HL-60 (cell line): Measurements from ENCODE around the gene KRTAP2-2.
"Not testable (repeated sequence)": the region's sequence is repeated elsewhere in the genome, so short reads cannot be mapped to it uniquely, and the experiment has no call there.

ENCODE experiments used
- DNase-seq, 2 experiments: peaks; one replicate each; pipeline ENCODE4 v3.0.0-alpha.2; 2010 to 2020; ENCODE audit warnings: low read depth in 1 of 2, low spot score in 1 of 2
- H3K27ac ChIP-seq: fragments of 250-450 bp; sonication (Bioruptor Pico); replicated peaks from 2 replicates; pipeline ENCODE4 v1.5.1; 2020; ENCODE audit warnings: mild to moderate bottlenecking, moderate library complexity
- H3K27me3 ChIP-seq: fragments of 250-450 bp; sonication (Bioruptor Pico); 2 replicates; pipeline ENCODE4 v1.5.1; 2021; ENCODE audit warnings: mild to moderate bottlenecking, moderate library complexity; ENCODE audit not compliant: insufficient read depth, poor library complexity, severe bottlenecking
- H3K4me3 ChIP-seq: replicated peaks from 2 replicates; pipeline ENCODE4 v1.5.1; 2011; ENCODE audit warnings: mild to moderate bottlenecking, control low read depth, low read length; ENCODE audit not compliant: insufficient read depth
- GABPA ChIP-seq: IDR thresholded peaks from 2 replicates; pipeline ENCODE4 v1.6.1; 2012; ENCODE audit warnings: low read depth
- POLR2AphosphoS5 ChIP-seq: IDR thresholded peaks from 2 replicates; pipeline ENCODE4 v1.6.1; 2012; ENCODE audit warnings: low read depth
- SPI1 ChIP-seq: IDR thresholded peaks from 2 replicates; pipeline ENCODE4 v1.6.1; 2012; ENCODE audit warnings: low read depth, mild to moderate bottlenecking, borderline replicate concordance
- long read RNA-seq: library from polyadenylated mRNA; unstranded; transcript quantifications from one replicate; pipeline ENCODE4 v2.0.0, GENCODE V29; 2020
- TF ChIP-seq, protein P1 (sequence below): IDR thresholded peaks from one replicate; pipeline ENCODE4 v1.5.1; 2011; ENCODE audit warnings: low read length, control low read depth, inconsistent platforms; ENCODE audit not compliant: insufficient read depth
- TF ChIP-seq, protein P2 (sequence below): IDR thresholded peaks from 2 replicates; pipeline ENCODE4 v1.6.1; 2012; ENCODE audit warnings: low read depth; ENCODE audit not compliant: insufficient replicate concordance

KRTAP2-2 gene, protein sequence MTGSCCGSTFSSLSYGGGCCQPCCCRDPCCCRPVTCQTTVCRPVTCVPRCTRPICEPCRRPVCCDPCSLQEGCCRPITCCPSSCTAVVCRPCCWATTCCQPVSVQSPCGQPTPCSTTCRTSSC
- long read RNA-seq = 0 reads

DNA sequence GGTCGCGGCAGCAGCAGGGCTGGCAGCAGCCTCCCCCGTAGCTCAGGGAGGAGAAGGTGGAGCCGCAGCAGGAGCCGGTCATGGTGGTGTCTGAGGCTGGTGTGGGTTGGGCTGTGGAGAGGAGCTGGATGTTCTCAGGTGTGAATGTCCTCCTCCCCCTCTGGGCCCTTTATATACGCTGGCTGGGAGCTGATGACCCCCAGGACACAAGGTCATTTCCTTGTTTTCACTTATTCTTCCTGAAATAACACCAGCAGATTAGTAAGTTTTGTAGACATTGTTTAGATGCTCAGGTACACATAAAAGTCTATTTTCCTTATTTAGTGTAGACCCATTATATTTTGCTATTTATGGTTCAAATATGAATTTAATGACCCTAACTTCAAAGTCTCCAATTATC is at the start of gene KRTAP2-2:
KRTAP2-2 (minus strand) TSS at position 101 of the 400 bp plus-strand sequence; CDS start at position 82, 19 bp downstream.
- DNase-seq, H3K4me3 ChIP-seq, H3K27me3 ChIP-seq, H3K27ac ChIP-seq: not testable (repeated sequence)

DNA sequence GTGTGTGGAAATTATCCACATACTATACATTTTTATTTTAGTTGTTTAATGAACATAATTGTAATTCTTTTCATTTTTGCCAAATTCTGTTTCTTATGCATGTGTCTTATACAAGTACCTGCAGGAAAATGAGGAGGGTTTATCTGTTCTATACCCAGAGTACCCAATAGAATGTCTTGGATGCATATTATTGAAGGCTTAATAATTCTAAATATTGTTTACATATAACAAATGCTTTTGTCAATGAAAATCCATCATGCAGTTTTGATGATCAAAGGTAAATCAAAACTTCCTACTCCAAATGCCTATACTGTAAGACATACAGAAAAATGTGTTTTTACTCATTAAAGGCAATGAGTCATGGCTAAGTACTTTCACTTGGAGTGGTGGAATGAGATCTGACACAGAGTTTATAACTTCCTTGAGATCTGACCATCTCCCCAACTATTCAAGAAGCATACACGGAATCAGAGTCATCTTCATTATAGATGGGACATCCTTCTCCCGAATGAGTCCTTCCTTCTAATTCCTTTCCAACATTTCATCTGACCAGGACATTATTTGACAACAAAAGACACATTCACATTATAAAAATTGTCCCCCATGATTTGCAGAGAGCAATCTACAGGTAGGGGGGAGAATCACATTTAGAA is 49.5 kb upstream of the KRTAP2-2 start:
- not testable (repeated sequence) for H3K27me3 ChIP-seq, DNase-seq, H3K27ac ChIP-seq, H3K4me3 ChIP-seq

DNA sequence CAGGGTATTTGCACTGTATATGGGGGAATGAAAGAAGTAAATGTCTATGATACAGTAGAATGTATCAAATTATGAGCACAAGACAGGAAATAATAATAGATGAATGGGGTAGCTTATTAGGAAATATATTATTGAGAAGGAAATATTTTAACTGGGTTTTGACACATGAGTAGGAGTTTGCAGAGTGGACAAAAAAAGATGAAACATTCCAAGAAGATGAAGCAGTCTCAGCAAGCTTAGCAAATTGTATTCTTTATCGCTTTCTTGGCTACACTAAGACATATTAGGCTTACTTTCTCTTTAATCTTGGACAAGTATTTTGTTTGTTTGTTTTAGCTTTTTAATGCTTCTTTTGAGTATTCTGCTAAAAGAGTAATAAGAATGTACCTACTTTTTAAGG is 48.9 kb upstream of the KRTAP2-2 start:
- no peak for DNase-seq
- Histone ChIP-seq H3K27me3 (no peaks in the 10 kb centered on the region), H3K27ac (no peak overlapping the region), H3K4me3 (no peak overlapping the region)
- TF ChIP-seq GABPA (no peak), POLR2AphosphoS5 (no peak), SPI1 (no peak)
- TF ChIP-seq, protein P1, sequence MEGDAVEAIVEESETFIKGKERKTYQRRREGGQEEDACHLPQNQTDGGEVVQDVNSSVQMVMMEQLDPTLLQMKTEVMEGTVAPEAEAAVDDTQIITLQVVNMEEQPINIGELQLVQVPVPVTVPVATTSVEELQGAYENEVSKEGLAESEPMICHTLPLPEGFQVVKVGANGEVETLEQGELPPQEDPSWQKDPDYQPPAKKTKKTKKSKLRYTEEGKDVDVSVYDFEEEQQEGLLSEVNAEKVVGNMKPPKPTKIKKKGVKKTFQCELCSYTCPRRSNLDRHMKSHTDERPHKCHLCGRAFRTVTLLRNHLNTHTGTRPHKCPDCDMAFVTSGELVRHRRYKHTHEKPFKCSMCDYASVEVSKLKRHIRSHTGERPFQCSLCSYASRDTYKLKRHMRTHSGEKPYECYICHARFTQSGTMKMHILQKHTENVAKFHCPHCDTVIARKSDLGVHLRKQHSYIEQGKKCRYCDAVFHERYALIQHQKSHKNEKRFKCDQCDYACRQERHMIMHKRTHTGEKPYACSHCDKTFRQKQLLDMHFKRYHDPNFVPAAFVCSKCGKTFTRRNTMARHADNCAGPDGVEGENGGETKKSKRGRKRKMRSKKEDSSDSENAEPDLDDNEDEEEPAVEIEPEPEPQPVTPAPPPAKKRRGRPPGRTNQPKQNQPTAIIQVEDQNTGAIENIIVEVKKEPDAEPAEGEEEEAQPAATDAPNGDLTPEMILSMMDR = no peak
- TF ChIP-seq, protein P2, sequence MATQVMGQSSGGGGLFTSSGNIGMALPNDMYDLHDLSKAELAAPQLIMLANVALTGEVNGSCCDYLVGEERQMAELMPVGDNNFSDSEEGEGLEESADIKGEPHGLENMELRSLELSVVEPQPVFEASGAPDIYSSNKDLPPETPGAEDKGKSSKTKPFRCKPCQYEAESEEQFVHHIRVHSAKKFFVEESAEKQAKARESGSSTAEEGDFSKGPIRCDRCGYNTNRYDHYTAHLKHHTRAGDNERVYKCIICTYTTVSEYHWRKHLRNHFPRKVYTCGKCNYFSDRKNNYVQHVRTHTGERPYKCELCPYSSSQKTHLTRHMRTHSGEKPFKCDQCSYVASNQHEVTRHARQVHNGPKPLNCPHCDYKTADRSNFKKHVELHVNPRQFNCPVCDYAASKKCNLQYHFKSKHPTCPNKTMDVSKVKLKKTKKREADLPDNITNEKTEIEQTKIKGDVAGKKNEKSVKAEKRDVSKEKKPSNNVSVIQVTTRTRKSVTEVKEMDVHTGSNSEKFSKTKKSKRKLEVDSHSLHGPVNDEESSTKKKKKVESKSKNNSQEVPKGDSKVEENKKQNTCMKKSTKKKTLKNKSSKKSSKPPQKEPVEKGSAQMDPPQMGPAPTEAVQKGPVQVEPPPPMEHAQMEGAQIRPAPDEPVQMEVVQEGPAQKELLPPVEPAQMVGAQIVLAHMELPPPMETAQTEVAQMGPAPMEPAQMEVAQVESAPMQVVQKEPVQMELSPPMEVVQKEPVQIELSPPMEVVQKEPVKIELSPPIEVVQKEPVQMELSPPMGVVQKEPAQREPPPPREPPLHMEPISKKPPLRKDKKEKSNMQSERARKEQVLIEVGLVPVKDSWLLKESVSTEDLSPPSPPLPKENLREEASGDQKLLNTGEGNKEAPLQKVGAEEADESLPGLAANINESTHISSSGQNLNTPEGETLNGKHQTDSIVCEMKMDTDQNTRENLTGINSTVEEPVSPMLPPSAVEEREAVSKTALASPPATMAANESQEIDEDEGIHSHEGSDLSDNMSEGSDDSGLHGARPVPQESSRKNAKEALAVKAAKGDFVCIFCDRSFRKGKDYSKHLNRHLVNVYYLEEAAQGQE = no peak

DNA sequence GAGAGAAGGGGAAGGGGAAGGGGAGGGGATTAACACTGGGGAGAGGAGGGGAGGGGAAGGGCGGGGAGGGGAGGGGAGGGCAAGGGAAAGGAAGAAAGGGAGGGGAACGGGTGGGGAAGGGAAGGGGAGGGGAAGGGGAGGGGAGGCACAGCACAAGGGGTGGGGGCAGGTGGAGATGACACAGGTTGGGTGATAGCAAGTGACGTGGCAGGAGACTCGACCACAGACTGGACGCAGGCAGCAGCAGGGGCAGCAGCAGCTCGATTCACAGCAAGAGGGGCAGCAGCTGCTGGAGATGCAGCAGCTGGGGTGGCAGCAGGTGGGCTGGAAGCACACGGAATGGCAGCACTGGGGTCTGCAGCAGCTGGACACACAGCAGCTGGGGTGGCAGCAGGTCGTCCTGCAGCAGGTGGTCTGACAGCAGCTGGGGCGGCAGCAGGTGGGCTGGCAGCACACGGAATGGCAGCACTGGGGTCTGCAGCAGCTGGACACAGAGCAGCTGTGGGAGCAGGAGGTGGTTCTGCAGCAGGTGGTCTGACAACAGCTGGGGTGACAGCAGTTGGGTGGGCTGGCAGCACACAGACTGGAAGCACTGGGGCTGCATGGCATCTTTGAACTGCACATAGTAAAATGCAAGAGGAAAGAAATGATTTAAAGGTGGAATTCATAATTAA is 46.7 kb upstream of the KRTAP2-2 start, which contains the start of gene KRTAP4-16:
KRTAP4-16 (minus strand) TSS at position 624 of the 674 bp plus-strand sequence; CDS start at position 624, 0 bp downstream.
- no peaks in the 10 kb centered on the region for H3K27me3 ChIP-seq
- H3K27ac ChIP-seq = no peak within 1 kb of the TSS
- no peak for TF ChIP-seq SPI1
- TF ChIP-seq, protein P1 = no peak
- no peak for TF ChIP-seq GABPA
- TF ChIP-seq, protein P2 = no peak
- TF ChIP-seq POLR2AphosphoS5 = no peak
- no peak within 1 kb of the TSS for H3K4me3 ChIP-seq
- DNase-seq = no peak

DNA sequence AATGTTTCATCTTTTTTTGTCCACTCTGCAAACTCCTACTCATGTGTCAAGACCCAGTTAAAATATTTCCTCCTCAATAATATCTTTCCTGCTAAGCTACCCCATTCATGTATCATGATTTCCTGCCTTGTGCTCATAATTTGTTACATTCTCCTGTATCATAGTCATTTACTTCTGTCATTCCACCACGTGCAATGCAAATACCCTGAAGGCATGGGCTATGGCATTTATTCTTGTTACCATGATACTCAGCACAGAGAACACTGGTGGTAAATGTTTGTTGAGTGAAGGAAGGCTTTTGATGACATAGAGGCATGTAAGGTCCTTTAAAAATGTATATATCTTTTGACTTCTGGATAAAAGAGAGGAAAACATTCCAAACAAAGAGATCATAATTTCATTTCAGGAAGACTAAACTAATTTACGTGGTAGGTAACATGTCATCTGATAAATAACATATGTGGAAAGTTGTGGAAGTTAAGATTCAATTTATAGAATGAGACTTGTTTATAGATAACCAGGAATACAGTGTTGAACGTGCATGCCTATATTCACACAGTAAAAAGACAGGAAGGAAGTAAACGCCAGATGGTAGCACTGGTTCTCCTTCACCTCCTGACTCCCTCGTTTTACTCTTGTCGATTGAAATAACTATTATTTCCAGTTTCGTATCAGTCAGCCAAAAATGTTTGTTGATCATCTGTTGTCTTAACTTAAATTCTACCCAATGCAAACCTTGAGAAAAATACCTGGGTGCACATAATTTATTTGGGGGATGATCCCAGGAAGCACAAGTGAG is 44.9 kb upstream of the KRTAP2-2 start:
- H3K27ac ChIP-seq, H3K27me3 ChIP-seq, DNase-seq, H3K4me3 ChIP-seq: not testable (repeated sequence)
